Limb (tissue), 2 donors: ENCODE measurements around the gene CRYGA.

ENCODE experiments used
- DNase-seq, 2 donors: peaks; one replicate each; pipeline ENCODE4 v3.0.0-alpha.2; 2016; ENCODE audit errors: extremely low spot score in 2 of 2

CRYGA gene

GRCh38 chr2:208163489-208163888 lies at the start of gene CRYGA:
CRYGA (minus strand) TSS chr2:208163589; CDS start chr2:208163556, 33 bp downstream.
- DNase-seq: no peak

GRCh38 chr2:208210688-208211451 lies 47.5 kb upstream of the CRYGA start:
- no peak for DNase-seq

- no peak for DNase-seq
Observed at GRCh38 chr2:208208335-208209085, 45.1 kb upstream of the CRYGA start.

- no peak for DNase-seq
Observed at GRCh38 chr2:208207769-208208168, 44.4 kb upstream of the CRYGA start.

GRCh38 chr2:208204166-208204565 lies 40.8 kb upstream of the CRYGA start:
- DNase-seq: no peak

GRCh38 chr2:208195531-208195930 lies 32.1 kb upstream of the CRYGA start:
- no peak for DNase-seq

GRCh38 chr2:208192611-208193236 lies 29.3 kb upstream of the CRYGA start:
- DNase-seq: no peak

- peak in 1 of 2 donors; percentile 47 for DNase-seq
Observed at GRCh38 chr2:208189810-208190503, 26.6 kb upstream of the CRYGA start, which contains the start of gene C2orf80. C2orf80 (minus strand) TSS chr2:208190030; CDS start chr2:208186986, 3,044 bp downstream.

- peak in 1 of 2 donors; percentile 23 for DNase-seq
Observed at GRCh38 chr2:208189069-208189809, 25.9 kb upstream of the CRYGA start.

GRCh38 chr2:208186893-208187292 lies 23.5 kb upstream of the CRYGA start:
- DNase-seq: no peak

GRCh38 chr2:208186465-208186864 lies 23.1 kb upstream of the CRYGA start:
- DNase-seq: no peak

- no peak for DNase-seq
Observed at GRCh38 chr2:208183972-208184705, 20.8 kb upstream of the CRYGA start.

GRCh38 chr2:208183526-208183925 lies 20.1 kb upstream of the CRYGA start:
- DNase-seq: no peak

GRCh38 chr2:208182835-208183234 lies 19.4 kb upstream of the CRYGA start:
- DNase-seq: no peak

GRCh38 chr2:208179028-208179609 lies 15.7 kb upstream of the CRYGA start:
- no peak for DNase-seq

- DNase-seq: no peak
Observed at GRCh38 chr2:208175840-208176153, 12.4 kb upstream of the CRYGA start.

GRCh38 chr2:208175069-208175839 lies 11.9 kb upstream of the CRYGA start:
- DNase-seq: peak; percentile 76 to 88

- no peak for DNase-seq
Observed at GRCh38 chr2:208174144-208174543, 10.8 kb upstream of the CRYGA start.

GRCh38 chr2:208172125-208172524 lies 8.7 kb upstream of the CRYGA start:
- no peak for DNase-seq
